ENCODE data around the gene LOC128125822.

DNA sequence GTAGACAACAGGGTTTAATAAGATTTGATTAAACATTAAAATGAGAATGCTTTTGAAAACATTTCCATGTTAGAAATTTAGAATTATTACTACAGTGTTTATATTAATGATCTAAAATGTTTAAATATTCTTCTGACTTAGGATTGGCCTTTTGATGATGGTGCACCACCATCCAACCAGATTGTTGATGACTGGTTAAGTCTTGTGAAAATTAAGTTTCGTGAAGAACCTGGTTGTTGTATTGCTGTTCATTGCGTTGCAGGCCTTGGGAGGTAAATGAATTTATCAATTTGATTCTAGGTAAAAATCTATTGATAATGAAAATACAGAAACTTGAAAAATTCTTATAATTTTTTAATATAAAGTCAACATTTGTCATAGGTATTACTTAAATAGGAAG is 6.5 kb downstream of the LOC128125822 start:
- TF ChIP-seq, protein P1, sequence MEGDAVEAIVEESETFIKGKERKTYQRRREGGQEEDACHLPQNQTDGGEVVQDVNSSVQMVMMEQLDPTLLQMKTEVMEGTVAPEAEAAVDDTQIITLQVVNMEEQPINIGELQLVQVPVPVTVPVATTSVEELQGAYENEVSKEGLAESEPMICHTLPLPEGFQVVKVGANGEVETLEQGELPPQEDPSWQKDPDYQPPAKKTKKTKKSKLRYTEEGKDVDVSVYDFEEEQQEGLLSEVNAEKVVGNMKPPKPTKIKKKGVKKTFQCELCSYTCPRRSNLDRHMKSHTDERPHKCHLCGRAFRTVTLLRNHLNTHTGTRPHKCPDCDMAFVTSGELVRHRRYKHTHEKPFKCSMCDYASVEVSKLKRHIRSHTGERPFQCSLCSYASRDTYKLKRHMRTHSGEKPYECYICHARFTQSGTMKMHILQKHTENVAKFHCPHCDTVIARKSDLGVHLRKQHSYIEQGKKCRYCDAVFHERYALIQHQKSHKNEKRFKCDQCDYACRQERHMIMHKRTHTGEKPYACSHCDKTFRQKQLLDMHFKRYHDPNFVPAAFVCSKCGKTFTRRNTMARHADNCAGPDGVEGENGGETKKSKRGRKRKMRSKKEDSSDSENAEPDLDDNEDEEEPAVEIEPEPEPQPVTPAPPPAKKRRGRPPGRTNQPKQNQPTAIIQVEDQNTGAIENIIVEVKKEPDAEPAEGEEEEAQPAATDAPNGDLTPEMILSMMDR (IDR thresholded peaks at IDR 0.05; ENCODE audit: low read depth, low read length), result no peak
- no peak for TF ChIP-seq EZH2phosphoT487 (IDR thresholded peaks at IDR 0.05; ENCODE audit: low read depth)
